HG03565 (cell line): ENCODE data around the gene TEX26.
"Not testable (repeated sequence)": the region's sequence is repeated elsewhere in the genome, so short reads cannot be mapped to it uniquely, and the experiment has no call there.

Source experiments
- ATAC-seq: cut with Tn5 transposase; IDR thresholded peaks from one replicate; pipeline ENCODE4 v1.9.1; 2021; ENCODE audit warnings: mild to moderate bottlenecking, moderate library complexity; ENCODE audit not compliant: unreplicated experiment

TEX26 gene

GRCh38 chr13:30918662-30919405 lies 13.6 kb upstream of the TEX26 start:
- no peak for ATAC-seq

- ATAC-seq: no peak
These were observed 12.1 kb upstream of the TEX26 start for GRCh38 chr13:30920162-30920909.

- ATAC-seq: no peak
These were observed 9.0 kb upstream of the TEX26 start for GRCh38 chr13:30923418-30923817.

GRCh38 chr13:30924721-30925120 lies 7.7 kb upstream of the TEX26 start:
- ATAC-seq: no peak

- ATAC-seq: no peak
These were observed 7.0 kb upstream of the TEX26 start for GRCh38 chr13:30925429-30925828.

- ATAC-seq: no peak
These were observed 5.7 kb upstream of the TEX26 start for GRCh38 chr13:30926781-30927180.

GRCh38 chr13:30927188-30927587 lies 5.3 kb upstream of the TEX26 start:
- not testable (repeated sequence) for ATAC-seq

- no peak for ATAC-seq
These were observed 4.9 kb upstream of the TEX26 start for GRCh38 chr13:30927595-30927994.

- ATAC-seq: no peak
These were observed 3.5 kb upstream of the TEX26 start for GRCh38 chr13:30928978-30929377.

- ATAC-seq: no peak
These were observed 856 bp downstream of the TEX26 start for GRCh38 chr13:30933354-30933670.

- no peak for ATAC-seq
These were observed 1.9 kb downstream of the TEX26 start for GRCh38 chr13:30934381-30934780.

- ATAC-seq: no peak
These were observed 2.3 kb downstream of the TEX26 start for GRCh38 chr13:30934803-30935202.

GRCh38 chr13:30936971-30937370 lies 4.5 kb downstream of the TEX26 start:
- ATAC-seq: no peak

- ATAC-seq: no peak
These were observed 11.4 kb downstream of the TEX26 start for GRCh38 chr13:30943881-30944280.

- ATAC-seq: no peak
These were observed 24.9 kb downstream of the TEX26 start for GRCh38 chr13:30957258-30957943.

GRCh38 chr13:30959678-30960077 lies 27.2 kb downstream of the TEX26 start:
- no peak for ATAC-seq

GRCh38 chr13:30963791-30964190 lies 31.3 kb downstream of the TEX26 start:
- ATAC-seq: no peak

- no peak for ATAC-seq
These were observed 32.9 kb downstream of the TEX26 start for GRCh38 chr13:30965380-30965779.

- ATAC-seq: no peak
These were observed 33.6 kb downstream of the TEX26 start for GRCh38 chr13:30966101-30966500.

- no peak for ATAC-seq
These were observed 36.4 kb downstream of the TEX26 start for GRCh38 chr13:30968846-30969245.

GRCh38 chr13:30971575-30971974 lies 39.1 kb downstream of the TEX26 start:
- no peak for ATAC-seq

- no peak for ATAC-seq
These were observed 40.5 kb downstream of the TEX26 start for GRCh38 chr13:30972888-30973377.
